ENCODE measurements around the gene SDR42E2. TPM values are rescaled to one million over a fixed set of nuclear protein-coding genes. Genes with fewer than 3 reads are reported as not detected.
"Not testable (repeated sequence)": the region's sequence is repeated elsewhere in the genome, so short reads cannot be mapped to it uniquely, and the experiment has no call there.

Gene SDR42E2
- not detected in 2 replicates for total RNA-seq (2014; rRNA removed; shearing (Covaris generic))

DNA sequence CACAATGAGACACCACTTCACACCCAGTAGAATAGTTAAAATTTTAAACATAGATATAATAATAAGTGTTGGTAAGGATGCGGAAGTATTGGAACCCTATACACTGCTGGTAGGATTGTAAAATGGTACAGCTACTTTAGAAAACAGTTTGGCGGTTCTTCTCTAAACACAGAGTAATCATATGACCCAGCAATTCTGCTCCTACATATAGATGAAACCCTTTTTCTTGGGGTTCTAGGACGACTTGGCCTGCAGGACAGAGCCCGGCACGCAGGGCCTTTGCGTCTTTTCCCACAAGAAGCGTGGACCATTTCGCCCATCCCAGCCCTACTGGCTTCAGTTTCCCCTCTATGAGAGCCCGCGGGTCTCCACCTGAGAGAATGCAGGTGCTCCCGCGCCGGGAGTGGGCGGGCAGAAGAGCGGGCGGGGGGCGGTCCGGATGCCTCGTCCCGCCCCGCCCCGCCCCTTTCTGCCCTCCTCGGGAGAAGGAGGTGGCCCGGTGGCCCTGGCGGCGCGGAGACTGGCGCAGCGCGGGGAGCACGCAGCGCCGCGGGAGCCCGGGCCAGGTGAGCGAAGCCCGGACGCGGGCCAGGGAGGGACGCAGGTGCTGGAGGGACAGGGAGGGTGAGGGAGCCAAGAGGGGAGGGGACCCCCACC, at the start of gene SDR42E2:
TSS of gene SDR42E2 (plus strand) at position 508 of the 657 bp plus-strand sequence. CDS start 3,077 bp downstream, outside the sequence.
- no peak for DNase-seq (ENCODE audit: low spot score)

DNA sequence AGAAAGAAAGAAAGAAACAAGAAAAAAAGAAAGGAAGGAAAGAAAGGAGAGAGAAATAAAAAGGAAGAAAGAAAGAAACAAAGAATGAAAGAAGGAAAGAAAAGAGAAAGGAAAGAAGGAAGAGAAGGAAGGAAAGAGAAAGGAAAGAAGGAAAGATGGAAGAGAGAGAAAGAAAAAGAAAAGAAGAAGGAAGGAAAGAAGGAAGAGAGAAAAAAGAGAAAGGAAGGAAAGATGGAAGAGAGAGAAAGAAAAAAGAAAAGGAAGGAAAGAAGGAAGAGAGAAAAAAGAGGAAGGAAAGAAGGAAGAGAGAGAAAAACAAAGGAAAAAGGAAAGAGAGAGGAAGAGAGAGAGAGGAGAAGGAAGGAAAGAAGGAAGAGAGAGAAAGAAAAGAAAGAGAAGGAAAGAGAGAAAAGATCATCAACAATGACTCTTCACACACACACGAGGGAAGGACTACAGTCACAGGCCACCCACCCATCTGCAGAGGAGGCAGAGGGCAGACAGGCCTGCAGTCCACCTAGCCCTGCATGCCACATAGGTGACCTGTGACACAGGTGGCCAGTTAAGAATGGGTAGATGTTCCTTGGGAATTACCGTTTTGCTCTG, 46.1 kb upstream of the SDR42E2 start:
- no peak for DNase-seq (ENCODE audit: low spot score)

DNA sequence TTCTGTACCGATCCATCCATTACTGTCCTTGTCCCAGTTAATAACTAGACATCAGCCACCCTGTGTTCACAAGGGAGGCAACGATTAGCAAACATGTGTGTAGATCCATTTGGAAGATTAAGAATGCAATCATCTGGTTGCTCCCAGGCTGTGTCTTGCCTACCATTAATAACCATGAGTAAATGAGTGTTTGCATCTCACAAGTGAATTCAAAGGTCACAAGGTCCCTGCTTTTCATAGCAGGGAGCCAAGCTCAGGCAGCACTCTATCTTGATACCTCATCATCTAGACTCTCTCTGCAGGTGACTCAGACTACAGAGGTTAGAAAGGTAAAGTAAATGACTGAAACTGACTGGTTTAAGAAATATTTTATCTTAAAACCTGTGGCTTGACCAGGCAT, 44.7 kb upstream of the SDR42E2 start:
- DNase-seq (ENCODE audit: low spot score), result no peak

- DNase-seq (ENCODE audit: low spot score), result no peak
These were observed 41.9 kb upstream of the SDR42E2 start for GRCh38 chr16:22120440-22120839.

DNA sequence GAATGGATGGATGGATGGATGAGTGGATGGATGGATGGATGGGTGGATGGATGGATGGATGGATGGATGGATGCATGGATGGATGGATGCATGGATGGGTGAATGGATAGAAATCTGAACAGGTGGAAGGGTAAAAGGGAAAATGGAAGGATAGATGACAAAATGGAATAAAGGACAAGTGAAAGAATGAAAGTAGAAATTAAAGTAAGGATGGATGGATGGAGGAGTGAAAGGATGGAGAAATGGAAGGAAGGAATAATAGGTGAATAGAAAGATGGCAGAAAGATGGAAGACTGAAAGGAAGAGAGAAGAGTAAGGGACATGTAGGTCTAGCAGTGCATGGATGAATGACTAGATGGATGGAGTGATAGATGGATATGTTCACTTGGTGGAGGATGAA, 40.1 kb upstream of the SDR42E2 start:
- no peak for DNase-seq (ENCODE audit: low spot score)

DNA sequence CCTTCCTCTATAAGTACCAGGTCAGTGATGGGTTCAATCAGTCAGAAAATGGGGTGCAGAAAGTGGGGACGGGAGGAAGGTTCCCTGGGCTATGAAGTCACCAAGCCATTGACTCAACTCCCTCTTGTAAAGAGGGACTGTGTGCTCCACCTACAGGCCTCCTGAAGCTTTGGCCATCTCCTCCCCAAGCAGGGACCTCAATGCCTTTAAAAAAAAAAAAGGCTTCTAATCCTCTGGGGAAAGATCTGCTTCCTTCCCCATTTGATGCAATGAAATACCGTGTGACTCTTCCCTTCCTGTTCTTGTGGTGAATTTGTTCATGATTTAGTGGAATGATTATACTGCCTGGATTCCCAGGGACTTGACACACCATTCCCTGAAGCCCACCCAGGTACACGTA, 39.2 kb upstream of the SDR42E2 start:
- no peak for DNase-seq (ENCODE audit: low spot score)

- no peak for DNase-seq (ENCODE audit: low spot score)
These were observed 38.4 kb upstream of the SDR42E2 start for GRCh38 chr16:22123759-22124490.

GRCh38 chr16:22124583-22125284, 37.6 kb upstream of the SDR42E2 start:
- DNase-seq (ENCODE audit: low spot score), result no peak

DNA sequence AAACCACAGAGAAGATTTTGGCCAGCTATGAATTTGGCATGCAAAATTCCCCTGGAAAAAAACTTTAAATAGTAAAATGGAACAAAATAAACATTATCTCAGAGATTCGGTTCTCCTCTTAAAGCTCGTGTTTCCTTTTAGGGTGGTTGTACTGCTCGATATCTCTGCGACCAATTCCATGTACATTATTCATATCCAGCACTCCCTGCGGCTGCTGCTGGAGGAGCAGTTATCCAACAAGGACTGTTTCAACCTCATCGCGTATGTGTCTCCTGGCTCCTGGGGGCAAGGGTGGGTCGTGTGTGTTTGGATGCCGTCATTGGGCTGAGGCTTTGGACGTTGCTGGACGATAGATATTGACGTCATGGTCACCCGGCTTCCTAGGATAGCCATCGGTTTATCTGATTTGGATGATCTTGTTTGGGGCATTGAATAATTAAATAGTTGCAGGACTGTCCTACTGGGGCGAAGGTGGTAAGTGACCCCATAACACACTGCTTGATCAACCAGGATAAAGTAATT, 36.2 kb upstream of the SDR42E2 start:
- DNase-seq (ENCODE audit: low spot score), result no peak

GRCh38 chr16:22128537-22128936, 33.8 kb upstream of the SDR42E2 start:
- DNase-seq (ENCODE audit: low spot score), result not testable (repeated sequence)

DNA sequence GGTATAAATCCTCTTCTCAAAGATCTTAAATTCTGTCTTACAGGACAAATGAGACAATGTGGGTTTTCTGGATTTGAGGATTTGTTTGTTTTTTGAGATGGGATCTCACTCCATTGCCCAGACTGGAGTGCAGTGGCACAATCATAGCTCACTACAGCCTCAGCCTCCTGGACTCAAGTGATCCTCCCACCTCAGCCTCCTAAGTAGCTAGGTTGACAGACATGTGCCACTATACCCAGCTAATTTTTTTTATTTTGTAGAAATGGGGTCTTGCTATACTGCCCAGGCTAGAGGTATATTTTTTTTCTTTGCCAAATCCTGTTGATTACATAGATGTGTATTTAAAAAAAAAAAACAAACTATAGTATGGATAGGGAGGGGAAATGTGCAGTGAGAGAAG, 31.8 kb upstream of the SDR42E2 start:
- no peak for DNase-seq (ENCODE audit: low spot score)

GRCh38 chr16:22132801-22133200, 29.5 kb upstream of the SDR42E2 start:
- no peak for DNase-seq (ENCODE audit: low spot score)

DNA sequence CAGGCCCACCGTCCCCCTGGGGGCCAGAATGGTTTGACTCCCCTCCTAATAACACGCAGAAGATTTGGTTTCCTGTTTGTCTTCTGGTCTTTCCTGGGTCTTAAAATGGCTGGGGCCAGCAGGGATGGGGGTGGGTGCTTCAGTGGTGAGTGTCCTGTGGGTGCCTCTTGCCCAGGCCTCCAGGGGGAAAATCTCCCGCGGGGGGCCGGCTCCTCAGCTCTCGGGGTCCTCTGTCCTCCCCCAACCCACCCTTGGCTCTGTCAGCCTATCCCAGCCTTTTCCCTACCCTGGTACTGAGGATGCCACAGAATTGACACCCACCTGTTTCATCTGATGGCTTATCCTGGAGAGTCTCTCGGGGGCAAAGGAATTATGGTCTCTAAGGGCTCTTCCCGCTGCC, 23.8 kb upstream of the SDR42E2 start:
- no peak for DNase-seq (ENCODE audit: low spot score)

- no peak for DNase-seq (ENCODE audit: low spot score)
These were observed 23.3 kb upstream of the SDR42E2 start for GRCh38 chr16:22139008-22139407.

- no peak for DNase-seq (ENCODE audit: low spot score)
These were observed 22.6 kb upstream of the SDR42E2 start for GRCh38 chr16:22139732-22140131.

GRCh38 chr16:22141767-22142166, 20.5 kb upstream of the SDR42E2 start:
- no peak for DNase-seq (ENCODE audit: low spot score)

GRCh38 chr16:22144520-22144919, 17.8 kb upstream of the SDR42E2 start:
- no peak for DNase-seq (ENCODE audit: low spot score)

DNA sequence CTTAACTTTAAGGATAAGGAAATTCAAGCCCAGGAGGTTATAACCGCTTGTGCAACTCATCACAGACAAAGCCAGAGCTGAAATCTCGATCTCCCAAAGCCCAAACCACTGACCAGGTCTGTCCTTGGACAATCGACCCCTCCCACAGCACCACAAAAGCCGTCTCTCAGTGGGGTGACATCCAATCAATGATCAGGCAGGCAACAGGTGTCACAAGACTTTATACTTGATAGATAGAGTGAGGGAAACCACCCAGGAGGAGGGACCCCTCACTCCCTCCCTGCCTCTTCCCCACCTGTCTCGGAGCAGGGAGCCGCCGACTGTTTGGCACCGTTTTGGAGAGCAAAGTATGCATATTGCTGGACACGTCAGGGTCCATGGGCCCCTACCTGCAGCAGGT, 14.5 kb upstream of the SDR42E2 start:
- no peak for DNase-seq (ENCODE audit: low spot score)

GRCh38 chr16:22151246-22151998, 10.9 kb upstream of the SDR42E2 start:
- DNase-seq (ENCODE audit: low spot score), result no peak

DNA sequence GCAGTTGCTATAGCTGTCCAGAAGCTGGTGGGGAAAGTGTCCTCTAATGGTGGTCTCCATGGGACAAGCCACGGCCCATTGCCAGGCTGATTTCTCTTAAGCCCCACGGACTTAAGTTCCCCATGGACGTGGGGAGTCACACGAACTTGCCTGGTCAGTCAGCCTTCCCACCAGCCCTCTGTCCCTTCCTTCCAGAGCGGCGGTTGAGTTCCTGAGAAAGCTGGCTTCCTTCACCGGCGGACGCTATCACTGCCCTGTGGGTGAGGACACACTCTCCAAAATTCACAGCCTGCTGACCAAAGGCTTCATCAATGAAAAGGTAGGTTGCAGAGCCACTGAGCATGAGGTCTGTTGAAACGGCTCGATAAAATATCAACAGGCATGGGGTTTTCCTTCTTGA, 10.0 kb upstream of the SDR42E2 start:
- DNase-seq (ENCODE audit: low spot score), result no peak

DNA sequence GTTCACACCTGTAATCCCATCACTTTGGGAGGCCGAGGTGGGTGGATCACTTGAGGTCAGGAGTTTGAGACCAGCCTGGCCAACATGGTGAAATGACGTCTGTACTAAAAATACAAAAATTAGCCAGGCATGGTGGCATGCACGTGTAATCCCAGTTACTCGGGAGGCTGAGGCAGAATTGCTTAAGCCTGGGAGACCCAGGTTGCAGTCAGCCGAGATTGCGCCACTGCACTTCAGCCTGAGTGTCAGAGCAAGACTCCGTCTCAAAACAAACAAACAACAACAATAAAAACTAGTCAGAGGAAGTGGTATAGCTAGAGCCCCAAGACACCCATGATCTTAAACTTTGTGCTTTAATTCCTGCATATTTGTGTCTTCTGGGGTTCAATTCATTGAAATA, 9.2 kb upstream of the SDR42E2 start:
- DNase-seq (ENCODE audit: low spot score), result not testable (repeated sequence)

Measured in H4 (cell line).